Measurements from ENCODE around the gene ANKS1B. TPM values are rescaled to one million over a fixed set of nuclear protein-coding genes. Genes with fewer than 3 reads are reported as not detected.

Gene ANKS1B
- polyA plus RNA-seq, 3 donors: 4.2 to 5.4 (median 4.8) TPM

- no peak for DNase-seq
Observed at GRCh38 chr12:99960311-99960710, 24.4 kb downstream of the ANKS1B start.

- DNase-seq: no peak
Observed at GRCh38 chr12:99959549-99960170, 25.1 kb downstream of the ANKS1B start.

- DNase-seq: no peak
Observed at GRCh38 chr12:99957866-99958466, 26.8 kb downstream of the ANKS1B start.

- DNase-seq: no peak
Observed at GRCh38 chr12:99954724-99955123, 30.0 kb downstream of the ANKS1B start.

GRCh38 chr12:99948370-99948769, 36.4 kb downstream of the ANKS1B start:
- no peak for DNase-seq

- DNase-seq: no peak
Observed at GRCh38 chr12:99946131-99946530, 38.6 kb downstream of the ANKS1B start.

GRCh38 chr12:99935608-99936007, 49.1 kb downstream of the ANKS1B start:
- no peak for DNase-seq

- no peak for DNase-seq
Observed at GRCh38 chr12:99926511-99927169, 58.1 kb downstream of the ANKS1B start.

- DNase-seq: no peak
Observed at GRCh38 chr12:99920353-99920960, 64.3 kb downstream of the ANKS1B start.

- DNase-seq: no peak
Observed at GRCh38 chr12:99917711-99918402, 66.9 kb downstream of the ANKS1B start.

- no peak for DNase-seq
Observed at GRCh38 chr12:99916555-99916954, 68.2 kb downstream of the ANKS1B start.

- no peak for DNase-seq
Observed at GRCh38 chr12:99915251-99916082, 69.3 kb downstream of the ANKS1B start.

GRCh38 chr12:99914206-99914605, 70.5 kb downstream of the ANKS1B start:
- DNase-seq: no peak

- no peak for DNase-seq
Observed at GRCh38 chr12:99911967-99912366, 72.8 kb downstream of the ANKS1B start.

- DNase-seq: peak; percentile 34
Observed at GRCh38 chr12:99911081-99911480, 73.7 kb downstream of the ANKS1B start.

- no peak for DNase-seq
Observed at GRCh38 chr12:99910342-99910741, 74.4 kb downstream of the ANKS1B start.

- no peak for DNase-seq
Observed at GRCh38 chr12:99906786-99907579, 77.8 kb downstream of the ANKS1B start.

- no peak for DNase-seq
Observed at GRCh38 chr12:99901181-99901580, 83.6 kb downstream of the ANKS1B start.

GRCh38 chr12:99898645-99899044, 86.1 kb downstream of the ANKS1B start:
- DNase-seq: no peak

- no peak for DNase-seq
Observed at GRCh38 chr12:99879439-99879838, 105.3 kb downstream of the ANKS1B start.

- no peak for DNase-seq
Observed at GRCh38 chr12:99875081-99875480, 109.7 kb downstream of the ANKS1B start.

Measured in renal pelvis (tissue), 4 donors.